Panc1 (cell line): ENCODE results near the gene UGT1A9. TPM values are rescaled to one million over a fixed set of nuclear protein-coding genes. Genes with fewer than 3 reads are reported as not detected.

Experiments used
- ATAC-seq: fragments of 200-7000 bp; cut with Tn5 transposase; 2 replicates; pipeline ENCODE4 v1.9.1; 2020; ENCODE audit warnings: mild to moderate bottlenecking, moderate library complexity
- BruUV-seq: library from RNA; stranded (reverse); fragments of 400-500 nt; replicated peaks from 2 replicates; lab custom pipeline; 2021; lab: Mats Ljungman, UMichigan
- CTCF ChIA-PET: fragments of 300-600 bp; sonication (Branson Sonifier 250); formaldehyde crosslinking; loops from one replicate; lab custom pipeline; 2022; ENCODE audit warnings: antibody characterized with exemption; lab: Charles Lee
- POLR2A ChIA-PET: fragments of 300-600 bp; sonication (Branson Sonifier 250); formaldehyde crosslinking; loops from one replicate; lab custom pipeline; 2022; ENCODE audit warnings: antibody characterized with exemption; lab: Charles Lee
- DNase-seq: peaks from one replicate; pipeline ENCODE4 v3.0.0-alpha.2; 2010; ENCODE audit warnings: low read depth, low spot score
- H3K27ac ChIP-seq: 2 replicates; pipeline ENCODE4 v1.5.1; 2011; ENCODE audit warnings: mild to moderate bottlenecking, low read length, inconsistent platforms
- H3K27me3 ChIP-seq: fragments of 200-500 bp; sonication (Bioruptor generic); 2 replicates; pipeline ENCODE4 v1.6.0; 2014; ENCODE audit warnings: low read length, inconsistent platforms; ENCODE audit not compliant: control insufficient read depth, insufficient read depth
- H3K36me3 ChIP-seq: fragments of 200-500 bp; sonication (Bioruptor generic); 2 replicates; pipeline ENCODE4 v1.5.1; 2014; ENCODE audit warnings: inconsistent platforms, mild to moderate bottlenecking, low read length, moderate library complexity; ENCODE audit not compliant: control insufficient read depth, insufficient read depth
- H3K4me1 ChIP-seq: 2 replicates; pipeline ENCODE4 v1.5.1; 2011; ENCODE audit warnings: inconsistent platforms, mild to moderate bottlenecking, low read length, moderate library complexity; ENCODE audit not compliant: control insufficient read depth, insufficient read depth
- H3K4me3 ChIP-seq, 2 experiments: 2 replicates each; pipeline ENCODE4 v1.5.1; 2011 to 2012; ENCODE audit warnings: low read depth in 2 of 2, low read length in 2 of 2, mild to moderate bottlenecking in 2 of 2, inconsistent platforms in 1 of 2, moderate library complexity in 1 of 2
- H3K9me3 ChIP-seq: fragments of 200-500 bp; sonication (Bioruptor generic); 2 replicates; pipeline ENCODE4 v1.5.1; 2014; ENCODE audit warnings: low read depth, mild to moderate bottlenecking, inconsistent platforms, low read length, moderate library complexity; ENCODE audit not compliant: control insufficient read depth, insufficient read depth
- POLR2AphosphoS5 ChIP-seq: IDR thresholded peaks from 2 replicates; pipeline ENCODE4 v1.6.1; 2012; ENCODE audit warnings: mild to moderate bottlenecking, low read depth, low read length, moderate library complexity
- REST ChIP-seq, 2 experiments: IDR thresholded peaks; 2 replicates each; pipeline ENCODE4 v1.6.1; 2011 to 2012; ENCODE audit warnings: low read depth in 2 of 2, control low read depth in 1 of 2, low read length in 1 of 2, mild to moderate bottlenecking in 1 of 2, moderate library complexity in 1 of 2; ENCODE audit not compliant: insufficient read depth in 1 of 2
- SIN3A ChIP-seq: IDR thresholded peaks from 2 replicates; pipeline ENCODE4 v1.6.1; 2012; ENCODE audit warnings: low read depth, mild to moderate bottlenecking, low read length, moderate library complexity, borderline replicate concordance; ENCODE audit not compliant: insufficient read depth
- TCF7L2 ChIP-seq: IDR thresholded peaks from 2 replicates; pipeline ENCODE4 v1.6.1; 2011; ENCODE audit warnings: mild to moderate bottlenecking, low read depth, low read length, inconsistent platforms
- in situ Hi-C: cut with HindIII; loops from 2 replicates; pipeline ENCODE4 v1.10.0; 2016; ENCODE audit warnings: low sequenced_read_pairs, low pct_unique_long_range_greater_than_20kb
- intact Hi-C: fragments of 100-400 bp; cut with micrococcal nuclease; formaldehyde crosslinking; loops from one replicate; pipeline ENCODE4 v1.10.0; 2022; ENCODE audit not compliant: unreplicated experiment
- total RNA-seq: library from RNA; stranded (reverse); gene quantifications from one replicate; pipeline ENCODE4 v1.2.1, GENCODE V29; 2021; ENCODE audit not compliant: unreplicated experiment
- TF ChIP-seq, protein P1 (sequence below): fragments of 450-650 bp; IDR thresholded peaks from 2 replicates; pipeline ENCODE4 v1.5.1; 2017; ENCODE audit warnings: mild to moderate bottlenecking

The UGT1A9 gene
- total RNA-seq, 1 experiment from 2014 or later, result not detected

DNA sequence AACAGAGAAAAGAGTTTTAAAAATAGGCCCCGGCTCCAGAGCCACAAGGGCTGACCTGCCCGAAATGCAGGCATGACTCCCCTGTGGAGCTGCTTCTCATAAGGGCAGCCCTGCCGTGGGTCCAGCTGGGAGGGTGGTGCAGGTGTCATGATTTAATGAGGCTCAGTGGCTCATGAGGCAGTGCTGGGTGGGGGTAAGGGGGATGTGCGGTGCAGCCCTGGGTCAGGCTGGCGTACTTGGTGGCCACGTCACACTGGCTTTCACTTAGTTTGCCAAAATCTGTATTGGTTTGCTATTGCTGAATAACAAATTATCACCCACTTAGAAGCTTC is 149.0 kb downstream of the UGT1A9 start:
- no peak for TF ChIP-seq TCF7L2
- no peak for TF ChIP-seq POLR2AphosphoS5
- TF ChIP-seq SIN3A, result no peak
- TF ChIP-seq REST (IDR thresholded peaks at IDR 0.05; ENCODE audit: insufficient read depth in 1 of 2, low read depth in 2 of 2, low read length in 1 of 2), result no peak
- TF ChIP-seq, protein P1, sequence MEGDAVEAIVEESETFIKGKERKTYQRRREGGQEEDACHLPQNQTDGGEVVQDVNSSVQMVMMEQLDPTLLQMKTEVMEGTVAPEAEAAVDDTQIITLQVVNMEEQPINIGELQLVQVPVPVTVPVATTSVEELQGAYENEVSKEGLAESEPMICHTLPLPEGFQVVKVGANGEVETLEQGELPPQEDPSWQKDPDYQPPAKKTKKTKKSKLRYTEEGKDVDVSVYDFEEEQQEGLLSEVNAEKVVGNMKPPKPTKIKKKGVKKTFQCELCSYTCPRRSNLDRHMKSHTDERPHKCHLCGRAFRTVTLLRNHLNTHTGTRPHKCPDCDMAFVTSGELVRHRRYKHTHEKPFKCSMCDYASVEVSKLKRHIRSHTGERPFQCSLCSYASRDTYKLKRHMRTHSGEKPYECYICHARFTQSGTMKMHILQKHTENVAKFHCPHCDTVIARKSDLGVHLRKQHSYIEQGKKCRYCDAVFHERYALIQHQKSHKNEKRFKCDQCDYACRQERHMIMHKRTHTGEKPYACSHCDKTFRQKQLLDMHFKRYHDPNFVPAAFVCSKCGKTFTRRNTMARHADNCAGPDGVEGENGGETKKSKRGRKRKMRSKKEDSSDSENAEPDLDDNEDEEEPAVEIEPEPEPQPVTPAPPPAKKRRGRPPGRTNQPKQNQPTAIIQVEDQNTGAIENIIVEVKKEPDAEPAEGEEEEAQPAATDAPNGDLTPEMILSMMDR, result no peak
- H3K27ac ChIP-seq, result no peak overlapping the region
- ATAC-seq, result no peak
- DNase-seq, result no peak
- H3K9me3 ChIP-seq, result no peaks in the 10 kb centered on the region
- BruUV-seq, result no TSS peak
- H3K27me3 ChIP-seq, result no peaks in the 10 kb centered on the region
- H3K4me1 ChIP-seq, result no peaks in the 10 kb centered on the region
- H3K36me3 ChIP-seq, result no peaks in the 10 kb centered on the region
- H3K4me3 ChIP-seq, result no peak overlapping the region
- intact Hi-C loops, result no loop called here
- ChIA-PET POLR2A (no interaction called here), CTCF (no interaction called here)
- in situ Hi-C loops, result no loop called here

DNA sequence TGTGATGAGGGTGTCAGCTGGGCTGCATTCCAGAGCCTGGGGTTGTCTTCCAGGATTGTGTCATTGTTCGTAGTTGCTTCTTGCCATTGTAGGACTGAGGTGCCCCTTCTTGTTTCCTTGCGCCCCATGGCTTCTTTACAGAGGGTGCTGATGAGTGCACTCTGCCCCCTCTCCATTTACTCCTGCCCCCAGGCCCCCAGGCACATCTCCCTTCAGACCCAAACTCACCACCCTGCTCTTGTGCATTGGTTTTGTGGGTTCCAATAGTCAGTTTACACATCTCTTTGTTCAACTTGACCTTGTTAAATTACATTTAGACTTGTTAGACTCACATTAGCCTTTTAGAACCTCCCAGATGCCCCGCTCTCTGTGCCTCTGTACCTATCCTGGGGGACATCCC is 149.5 kb downstream of the UGT1A9 start:
- Histone ChIP-seq H3K9me3 (no peaks in the 10 kb centered on the region), H3K36me3 (no peaks in the 10 kb centered on the region), H3K27ac (no peak overlapping the region), H3K4me1 (no peaks in the 10 kb centered on the region), H3K27me3 (no peaks in the 10 kb centered on the region), H3K4me3 (no peak overlapping the region)
- intact Hi-C loops, result no loop called here
- ChIA-PET CTCF (no interaction called here), POLR2A (no interaction called here)
- no TSS peak for BruUV-seq
- ATAC-seq (no peak), DNase-seq (no peak)
- in situ Hi-C loops, result no loop called here
- no peak for TF ChIP-seq REST (IDR thresholded peaks at IDR 0.05; ENCODE audit: insufficient read depth in 1 of 2, low read depth in 2 of 2, low read length in 1 of 2)
- TF ChIP-seq POLR2AphosphoS5, result no peak
- TF ChIP-seq TCF7L2, result no peak
- TF ChIP-seq, protein P1, result no peak
- no peak for TF ChIP-seq SIN3A
